Right atrium auricular region (tissue), 2 donors: ENCODE data around the gene PHF21B. TPM values are rescaled to one million over a fixed set of nuclear protein-coding genes. Genes with fewer than 3 reads are reported as not detected.
"Not testable (repeated sequence)": the region's sequence is repeated elsewhere in the genome, so short reads cannot be mapped to it uniquely, and the experiment has no call there.

Experiments used
- DNase-seq: peaks from one replicate; pipeline ENCODE4 v3.0.0-alpha.2; 2019; ENCODE audit warnings: low spot score
- H3K27ac ChIP-seq, 2 donors: fragments of 200-600 bp; sonication (generic); 1 replicate in 1 of 2; 2 replicates in 1 of 2; pipeline ENCODE4 v1.5.1; 2016 to 2019
- H3K27me3 ChIP-seq, 2 donors: fragments of 200-600 bp; sonication (generic); one replicate each; pipeline versions ENCODE4 v1.5.1 to v1.6.0; 2017 to 2019
- H3K36me3 ChIP-seq: fragments of 200-600 bp; sonication (generic); one replicate; pipeline ENCODE4 v1.5.1; 2016
- H3K4me1 ChIP-seq, 2 donors: fragments of 200-600 bp; sonication (generic); one replicate each; pipeline versions ENCODE4 v1.5.1 to v1.6.0; 2017 to 2019
- H3K4me3 ChIP-seq, 2 donors: fragments of 200-600 bp; sonication (generic); 1 replicate in 1 of 2; 2 replicates in 1 of 2; pipeline ENCODE4 v1.5.1; 2017 to 2019; ENCODE audit warnings: mild to moderate bottlenecking in 1 of 2, moderate library complexity in 1 of 2
- H3K9me3 ChIP-seq, 2 donors: fragments of 200-600 bp; sonication (generic); one replicate each; pipeline ENCODE4 v1.5.1; 2019
- CTCF ChIP-seq, 2 donors: fragments of 200-600 bp; sonication (generic); IDR thresholded peaks; one replicate each; pipeline ENCODE4 v1.5.1; 2019; ENCODE audit warnings: antibody characterized with exemption in 2 of 2
- total RNA-seq, 2 donors: library from RNA; depleted of rRNA; stranded (reverse); fragments of >200 nt; gene quantifications; one replicate each; pipeline ENCODE4 v1.1.0, GENCODE V29; 2016

PHF21B gene
- total RNA-seq, 2 donors from 2014 or later, result 1.4 to 2.2 TPM

GRCh38 chr22:44962741-44963454 is 46.9 kb downstream of the PHF21B start:
- Histone ChIP-seq H3K27me3 (no peaks in the 10 kb centered on the region), H3K27ac (no peak overlapping the region), H3K9me3 (no peaks in the 10 kb centered on the region), H3K4me3 (no peak overlapping the region), H3K36me3 (no peaks in the 10 kb centered on the region), H3K4me1 (no peaks in the 10 kb centered on the region)
- no peak for TF ChIP-seq CTCF (IDR thresholded peaks at IDR 0.05)
- DNase-seq, result no peak

- not testable (repeated sequence) for DNase-seq, H3K4me3 ChIP-seq, H3K27me3 ChIP-seq, H3K36me3 ChIP-seq, H3K9me3 ChIP-seq, H3K27ac ChIP-seq, H3K4me1 ChIP-seq
These were observed 48.1 kb downstream of the PHF21B start for GRCh38 chr22:44961682-44962081.

- no peak for TF ChIP-seq CTCF (IDR thresholded peaks at IDR 0.05)
- no peak overlapping the region for H3K27ac ChIP-seq
- no peak for DNase-seq
These were observed 52.7 kb downstream of the PHF21B start for GRCh38 chr22:44956840-44957767.

GRCh38 chr22:44955102-44955501 is 54.7 kb downstream of the PHF21B start:
- Histone ChIP-seq H3K36me3 (no peaks in the 10 kb centered on the region), H3K4me1 (no peaks in the 10 kb centered on the region), H3K27me3 (no peaks in the 10 kb centered on the region), H3K9me3 (no peaks in the 10 kb centered on the region), H3K4me3 (no peak overlapping the region), H3K27ac (no peak overlapping the region)
- TF ChIP-seq CTCF (IDR thresholded peaks at IDR 0.05), result no peak
- no peak for DNase-seq

More at GRCh38 chr22:44956840-44957767, 52.7 kb downstream of the PHF21B start:
- Histone ChIP-seq H3K36me3 (no peaks in the 10 kb centered on the region), H3K4me3 (no peak overlapping the region), H3K4me1 (no peaks in the 10 kb centered on the region), H3K9me3 (no peaks in the 10 kb centered on the region), H3K27me3 (no peaks in the 10 kb centered on the region)

- H3K27ac ChIP-seq, result no peak overlapping the region
- DNase-seq, result no peak
- TF ChIP-seq CTCF (IDR thresholded peaks at IDR 0.05), result no peak
- no peak overlapping the region for H3K4me3 ChIP-seq
- no peaks in the 10 kb centered on the region for H3K36me3 ChIP-seq
- no peaks in the 10 kb centered on the region for H3K9me3 ChIP-seq
- no peaks in the 10 kb centered on the region for H3K27me3 ChIP-seq
- H3K4me1 ChIP-seq, result no peaks in the 10 kb centered on the region
These were observed 55.7 kb downstream of the PHF21B start for GRCh38 chr22:44954149-44954548.
